NCI-H748 treated with DMSO at 0.1 percent for 48 hours (cell line): ENCODE data around the gene SLC16A1.
"Not testable (repeated sequence)": the region's sequence is repeated elsewhere in the genome, so short reads cannot be mapped to it uniquely, and the experiment has no call there.

Experiments used
- DNase-seq: peaks from one replicate; lab custom pipeline; 2025; lab: John Stamatoyannopoulos, UW

The SLC16A1 gene

DNA sequence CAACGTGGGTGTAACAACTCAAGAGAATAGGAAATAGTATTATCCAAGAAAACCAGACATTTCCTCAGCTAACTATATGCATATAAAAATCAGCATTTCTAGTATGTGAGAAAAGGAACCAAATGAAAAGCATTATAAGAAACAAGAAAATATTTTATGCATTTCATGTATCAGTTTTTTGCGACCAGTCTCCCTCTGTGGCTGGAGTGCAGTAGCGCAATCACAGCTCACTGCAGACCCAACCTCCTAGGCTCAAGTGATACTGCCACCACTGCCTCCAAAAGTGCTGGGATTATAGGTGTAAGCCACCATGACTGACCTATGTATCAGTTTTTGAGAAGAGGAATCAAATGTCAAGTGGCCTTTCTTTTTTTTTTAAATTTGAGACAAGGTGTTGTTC is 31.0 kb downstream of the SLC16A1 start:
- no peak for DNase-seq

DNA sequence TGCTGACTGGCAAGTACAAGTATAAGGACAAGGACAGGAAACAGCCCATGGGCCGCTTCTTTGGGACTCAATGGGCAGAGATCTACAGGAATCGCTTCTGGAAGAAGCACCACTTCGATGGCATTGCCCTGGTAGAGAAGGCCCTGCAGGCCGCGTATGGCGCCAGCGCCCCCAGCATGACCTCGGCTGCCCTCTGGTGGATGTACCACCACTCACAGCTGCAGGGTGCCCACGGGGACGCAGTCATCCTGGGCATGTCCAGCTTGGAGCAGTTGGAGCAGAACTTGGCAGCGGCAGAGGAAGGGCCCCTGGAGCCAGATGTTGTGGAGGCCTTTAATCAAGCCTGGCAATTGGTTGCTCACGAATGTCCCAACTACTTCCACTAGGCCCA is 32.0 kb downstream of the SLC16A1 start:
- no peak for DNase-seq

DNA sequence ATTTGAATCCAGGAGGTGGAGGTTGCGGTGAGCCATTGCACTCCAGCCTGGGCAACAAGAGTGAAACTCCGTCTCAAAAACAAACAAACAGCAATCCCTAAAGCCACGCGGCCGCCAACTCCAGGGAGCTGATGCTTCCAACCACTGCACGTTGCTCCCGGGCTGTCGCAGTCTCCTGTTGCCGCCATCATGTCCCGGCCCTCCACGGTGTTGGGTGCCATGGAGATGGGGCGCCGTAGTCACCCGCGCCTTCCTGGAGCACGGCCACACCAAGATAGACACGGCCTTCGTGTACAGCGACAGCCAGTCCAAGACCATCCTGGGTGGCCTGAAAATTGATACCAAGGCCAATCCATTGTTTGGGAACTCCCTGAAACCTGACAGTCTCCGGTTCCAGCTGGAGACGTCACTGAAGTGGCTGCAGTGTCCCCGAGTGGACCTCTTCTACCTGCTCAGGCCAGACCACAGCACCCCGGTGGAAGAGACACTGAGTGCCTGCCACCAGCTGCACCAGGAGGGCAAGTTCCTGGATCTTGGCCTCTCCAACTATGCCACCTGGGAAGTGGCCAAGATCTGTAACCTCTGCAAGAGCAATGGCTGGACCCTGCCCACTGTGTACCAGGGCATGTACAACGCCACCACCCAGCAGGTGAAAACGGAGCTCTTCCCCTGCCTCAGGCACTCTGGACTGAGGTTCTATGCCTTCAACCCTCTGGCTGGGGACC is 32.6 kb downstream of the SLC16A1 start:
- no peak for DNase-seq

DNA sequence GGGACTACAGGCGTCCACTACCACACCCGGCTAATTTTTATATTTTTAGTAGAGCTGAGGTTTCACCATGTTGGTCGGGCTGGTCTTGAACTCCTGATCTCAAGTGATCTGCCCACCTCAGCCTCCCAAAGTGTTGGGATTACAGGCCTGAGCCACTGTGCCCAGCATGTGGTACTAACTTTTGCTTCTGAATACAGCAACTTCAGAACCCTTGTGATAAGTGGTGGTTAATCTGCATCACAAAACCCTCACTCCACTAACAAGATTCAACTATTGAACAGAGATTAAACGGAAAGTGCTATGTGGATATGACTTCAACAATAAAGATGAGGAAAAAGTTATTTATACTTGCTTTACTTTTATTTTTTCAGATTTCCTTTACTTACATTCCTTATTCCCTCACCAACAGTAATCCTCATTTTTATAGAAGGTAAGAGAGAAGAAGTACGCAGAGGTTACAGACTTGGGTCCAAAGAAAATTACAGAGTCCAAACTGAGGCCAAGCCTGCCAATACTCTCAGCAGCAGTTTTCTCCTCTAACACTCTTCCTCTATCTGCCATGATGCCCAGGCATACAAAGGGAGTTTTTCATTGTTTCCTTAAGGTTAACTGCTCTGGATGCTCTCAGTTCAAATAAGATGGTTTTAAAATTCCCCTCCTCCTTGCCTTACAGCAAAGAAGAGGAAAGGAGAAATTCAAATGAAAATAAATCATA is 44.3 kb downstream of the SLC16A1 start:
- no peak for DNase-seq

DNA sequence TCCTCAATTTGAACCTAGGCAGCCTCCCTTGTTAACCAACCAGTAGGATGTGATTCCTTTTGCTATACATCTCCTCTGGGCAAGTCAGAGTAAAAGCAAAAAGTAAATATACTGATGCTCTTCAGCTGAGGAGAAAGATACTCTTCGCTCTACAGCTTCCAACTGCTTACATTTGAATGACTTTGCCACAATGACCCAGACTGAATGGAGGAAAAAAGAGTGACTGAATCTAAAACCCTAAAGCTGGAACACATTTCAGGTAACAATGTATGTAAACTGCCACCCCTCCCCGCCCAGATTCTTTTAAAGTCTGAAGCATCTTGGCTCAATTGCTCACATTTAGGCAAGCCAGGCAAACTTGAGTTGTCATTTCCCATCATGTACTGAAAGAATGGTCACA is 46.1 kb downstream of the SLC16A1 start:
- no peak for DNase-seq

DNA sequence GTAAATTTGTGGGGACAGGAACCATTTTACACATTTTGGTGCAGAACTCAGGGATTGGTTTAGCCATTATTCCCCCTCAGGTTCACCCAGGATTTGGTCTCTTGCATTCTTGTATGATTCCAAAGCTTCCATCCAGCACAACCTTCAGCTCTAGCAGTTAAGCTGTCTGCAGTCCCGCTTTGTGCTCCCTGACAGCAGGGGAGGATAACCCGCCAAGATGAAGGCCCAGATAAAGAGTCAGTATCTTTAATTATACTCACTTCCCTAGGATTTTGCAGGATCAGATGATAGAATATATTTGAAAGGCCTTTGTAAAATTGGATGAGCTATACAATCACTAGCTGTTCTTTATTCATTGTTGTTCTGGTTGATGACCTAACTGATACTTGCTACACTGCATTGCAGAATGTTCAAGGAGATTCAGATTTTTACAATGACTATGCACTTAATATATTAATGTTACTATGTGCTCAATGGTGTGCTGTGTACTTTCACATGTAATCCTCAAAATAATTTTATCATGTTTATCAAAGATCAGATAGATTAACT is 49.8 kb downstream of the SLC16A1 start:
- DNase-seq: no peak

DNA sequence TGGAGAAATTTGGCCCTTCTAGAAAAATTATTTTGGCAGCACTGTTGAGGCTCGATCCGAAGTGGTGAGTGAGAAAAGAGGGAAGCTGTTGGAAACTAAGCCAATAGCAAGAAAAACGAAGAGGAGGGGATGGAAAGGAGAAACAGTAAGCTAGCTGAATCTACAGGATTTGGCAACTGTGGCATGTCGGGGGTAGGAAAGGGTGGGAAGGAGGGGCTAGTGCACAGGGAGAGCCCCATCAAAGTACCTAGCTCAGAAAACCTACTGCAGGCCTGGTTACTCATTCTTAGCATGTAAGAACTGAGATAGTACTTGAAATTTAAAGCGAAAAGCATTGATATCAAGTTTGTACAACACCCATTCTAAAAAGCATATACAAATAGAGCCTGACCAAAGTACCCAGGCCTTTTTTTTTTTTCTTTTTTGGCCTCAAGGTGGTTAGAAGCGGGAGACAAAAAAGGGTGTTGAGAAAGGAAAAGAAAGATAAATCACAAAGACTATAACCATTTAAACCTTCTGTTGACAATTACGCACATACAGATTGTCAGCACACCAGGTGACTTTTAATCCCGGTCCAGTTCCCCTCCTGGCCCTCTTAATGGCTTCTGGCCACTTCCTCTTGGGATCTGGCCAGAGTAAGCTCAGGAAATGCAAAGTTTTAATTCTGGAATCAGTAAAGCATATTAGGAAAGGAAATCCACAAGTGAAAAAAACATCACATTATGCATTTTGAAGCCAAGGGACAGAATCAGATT is 50.4 kb downstream of the SLC16A1 start:
- no peak for DNase-seq

DNA sequence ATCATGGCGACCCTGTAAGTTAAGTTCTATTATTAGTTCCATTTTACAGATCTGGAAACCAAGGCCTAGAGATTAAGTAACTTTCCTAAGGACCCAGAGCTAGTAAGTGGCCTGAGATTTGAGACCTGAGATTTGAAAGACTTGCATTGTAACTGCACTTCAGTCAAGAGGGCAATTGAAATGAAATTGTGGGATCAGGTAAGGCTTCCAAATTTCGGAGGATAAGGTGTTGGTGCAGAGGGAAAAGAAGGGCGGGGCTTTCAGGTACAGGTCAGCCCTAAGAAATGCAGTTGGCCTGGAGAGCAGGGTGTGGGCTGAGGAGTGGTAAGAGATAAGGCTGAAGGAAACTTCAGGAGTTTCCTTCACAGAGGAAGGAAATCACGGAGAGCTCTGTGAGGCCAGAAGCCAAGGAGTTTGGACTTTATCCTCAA is 51.1 kb downstream of the SLC16A1 start:
- no peak for DNase-seq

DNA sequence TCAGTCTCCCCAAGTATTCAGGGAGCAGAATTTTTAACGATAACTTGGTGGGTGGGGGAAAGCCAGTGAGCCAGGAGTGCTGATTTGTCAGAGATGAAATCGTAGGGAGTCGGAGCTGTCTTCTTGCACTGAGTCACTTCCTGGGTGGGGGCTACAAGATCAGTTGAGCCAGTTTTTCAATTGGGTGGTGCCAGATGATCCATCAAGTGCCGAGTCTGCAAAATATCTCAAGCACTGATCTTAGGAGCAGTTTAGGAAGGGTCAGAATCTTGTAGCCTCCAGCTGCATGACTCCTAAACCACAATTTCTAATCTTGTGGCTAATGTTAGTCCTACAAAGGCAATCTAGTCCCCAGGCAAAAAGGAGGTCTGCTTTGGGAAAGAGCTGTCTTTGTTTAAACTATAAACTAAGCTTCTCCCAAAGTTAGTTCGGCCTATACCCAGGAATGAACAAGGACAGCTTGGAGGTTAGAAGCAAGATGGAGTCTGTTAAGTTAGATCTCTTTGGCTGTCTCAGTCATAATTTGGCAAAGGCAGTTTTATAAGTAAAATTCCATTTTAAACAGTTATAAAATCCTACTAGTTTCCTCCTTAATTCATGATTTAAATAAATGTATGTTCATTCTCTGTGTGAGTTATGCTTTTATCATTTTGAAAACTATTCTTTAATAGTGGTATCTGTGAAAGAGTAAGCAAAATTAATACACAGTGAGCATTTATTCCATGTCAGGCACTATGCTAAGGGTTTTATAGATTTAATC is 51.7 kb downstream of the SLC16A1 start:
- DNase-seq: no peak

DNA sequence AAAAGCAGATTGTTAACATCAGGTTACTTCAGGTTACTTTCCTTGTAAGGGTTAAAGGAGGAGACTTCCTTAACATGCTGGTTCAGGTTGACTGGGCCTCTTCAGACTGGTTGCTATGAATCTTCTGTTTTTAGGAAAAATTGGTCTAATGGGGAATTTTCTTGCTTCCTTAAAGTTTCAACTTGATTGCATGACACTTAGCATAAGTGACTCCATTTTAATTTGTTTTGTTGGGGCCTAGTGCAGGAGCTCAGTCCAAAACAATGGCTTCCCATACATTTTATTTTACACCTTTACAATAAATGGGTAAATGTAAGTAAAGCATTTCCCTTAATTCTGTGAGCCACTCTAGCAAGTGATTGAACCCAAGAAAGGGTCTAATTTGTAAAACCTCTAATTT is 53.8 kb downstream of the SLC16A1 start:
- no peak for DNase-seq

DNA sequence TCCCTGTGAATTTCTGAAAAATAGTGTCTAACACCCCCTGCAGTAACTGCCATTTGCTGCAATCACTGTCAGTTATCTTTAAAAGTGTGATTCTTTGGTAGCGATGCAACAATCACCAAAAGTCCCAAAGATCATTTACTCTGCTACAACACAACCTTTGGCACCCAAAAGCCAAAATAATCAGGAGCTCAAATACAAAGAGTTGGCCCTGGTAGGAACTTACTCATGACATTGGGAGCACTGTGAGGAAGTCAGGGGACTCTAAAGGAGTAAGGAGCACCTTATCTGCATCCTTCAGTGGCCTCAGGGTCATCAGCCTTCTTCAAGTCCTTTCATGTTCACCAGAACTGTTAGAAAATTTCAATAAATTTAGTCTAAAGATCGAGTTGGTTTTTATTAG is 54.6 kb downstream of the SLC16A1 start:
- no peak for DNase-seq

DNA sequence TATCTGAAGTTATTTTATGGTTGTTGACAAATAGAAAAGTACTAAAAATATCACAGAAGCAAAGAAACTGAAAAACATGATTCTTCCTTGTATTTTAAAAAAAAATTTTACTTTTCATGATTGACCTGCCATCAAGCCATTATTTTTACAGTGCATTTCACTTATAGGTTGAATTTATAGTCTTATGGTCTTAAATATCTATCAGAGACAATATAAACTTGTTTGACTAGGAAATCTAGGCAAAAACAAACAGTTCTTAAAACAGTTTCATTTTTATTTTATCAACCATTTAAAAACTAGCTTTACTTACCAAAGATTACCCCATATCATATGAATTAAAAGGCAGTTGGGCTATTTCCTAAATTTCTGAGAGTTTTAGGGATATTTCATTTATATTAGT is 59.2 kb downstream of the SLC16A1 start:
- DNase-seq: no peak

DNA sequence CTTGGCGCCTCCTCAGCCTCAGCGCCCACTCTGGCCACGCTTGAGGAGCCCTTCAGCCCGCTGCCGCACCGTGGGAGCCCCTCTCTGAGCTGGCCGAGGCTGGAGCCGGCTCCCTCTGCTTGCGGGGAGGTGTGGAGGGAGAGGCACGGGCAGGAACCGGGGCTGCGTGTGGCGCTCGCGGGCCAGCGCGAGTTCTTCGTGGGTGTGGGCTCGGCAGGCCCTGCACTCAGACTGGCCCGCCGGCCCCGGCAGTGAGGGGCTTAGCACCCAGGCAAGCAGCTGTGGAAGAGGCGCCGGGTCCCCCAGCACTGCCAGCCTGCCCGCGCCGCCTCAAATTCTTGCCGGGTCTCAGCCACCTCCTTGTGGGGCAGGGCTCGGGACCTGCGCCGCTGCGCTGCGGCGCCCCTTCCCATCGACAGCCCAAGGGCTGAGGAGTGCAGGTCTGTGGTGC is 61.4 kb downstream of the SLC16A1 start:
- no peak for DNase-seq

DNA sequence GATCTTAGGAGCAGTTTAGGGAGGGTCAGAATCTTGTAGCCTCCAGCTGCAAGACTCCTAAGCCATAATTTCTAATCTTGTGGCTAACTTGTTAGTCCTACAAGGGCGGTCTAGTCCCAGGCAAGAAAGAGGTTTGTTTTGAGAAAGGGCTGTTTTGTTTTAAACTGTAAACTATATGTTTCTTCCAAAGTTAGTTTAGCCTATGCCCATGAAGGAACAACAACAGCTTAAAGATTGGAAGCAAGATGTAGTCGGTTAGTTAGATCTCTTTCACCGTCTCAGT is 62.0 kb downstream of the SLC16A1 start:
- DNase-seq: no peak

DNA sequence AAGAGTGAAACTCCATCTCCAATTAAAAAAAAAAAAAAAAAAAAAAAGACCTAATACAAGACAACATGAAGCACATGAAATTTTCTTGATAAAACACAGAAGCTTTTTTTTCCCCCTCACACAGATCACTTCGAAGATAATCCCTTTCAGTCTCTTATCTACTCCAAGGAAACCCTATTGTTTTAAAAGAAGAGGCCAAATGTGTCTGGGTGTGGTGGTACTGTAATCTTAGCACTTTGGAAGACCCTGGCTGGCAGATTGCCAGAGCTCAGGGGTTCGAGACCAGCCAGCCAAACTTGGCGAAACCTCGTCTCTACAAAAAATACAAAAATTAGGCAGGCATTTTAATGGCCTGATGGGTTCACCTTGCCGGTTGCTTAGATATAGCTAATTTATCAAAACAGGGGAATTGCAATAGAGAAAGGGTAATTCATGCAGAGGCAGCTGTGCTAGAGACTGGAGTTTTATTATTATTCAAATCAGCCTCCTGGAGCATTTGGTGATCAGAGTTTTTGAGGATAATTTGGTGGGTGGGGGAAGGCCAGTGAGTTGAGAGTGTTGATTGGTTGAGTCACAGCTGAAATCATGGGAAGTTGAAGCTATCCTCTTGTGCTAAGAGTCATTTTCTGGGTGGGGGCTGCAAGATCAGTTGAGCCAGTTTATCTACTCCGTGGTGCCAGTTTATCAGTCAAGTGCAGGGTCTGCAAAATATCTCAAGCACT is 62.5 kb downstream of the SLC16A1 start:
- DNase-seq: no peak

DNA sequence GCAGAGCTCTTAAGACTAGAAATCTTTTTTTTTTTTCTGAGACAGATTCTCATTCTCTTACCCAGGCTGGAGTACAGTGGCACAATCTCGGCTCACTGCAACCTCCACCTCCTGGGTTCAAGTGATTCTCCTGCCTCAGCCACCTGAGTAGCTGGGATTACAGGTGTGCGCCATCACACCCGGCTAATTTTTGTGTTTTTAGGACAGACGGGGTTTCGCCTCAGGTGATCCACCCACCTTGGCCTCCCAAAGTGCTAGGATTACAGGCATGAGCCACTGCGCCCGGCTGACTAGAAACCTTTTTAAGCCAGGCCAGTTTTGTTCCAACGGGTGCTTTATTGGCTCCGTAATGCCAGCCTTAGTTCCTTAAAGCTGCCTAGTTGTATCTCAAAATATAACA is 66.1 kb downstream of the SLC16A1 start:
- DNase-seq: not testable (repeated sequence)

DNA sequence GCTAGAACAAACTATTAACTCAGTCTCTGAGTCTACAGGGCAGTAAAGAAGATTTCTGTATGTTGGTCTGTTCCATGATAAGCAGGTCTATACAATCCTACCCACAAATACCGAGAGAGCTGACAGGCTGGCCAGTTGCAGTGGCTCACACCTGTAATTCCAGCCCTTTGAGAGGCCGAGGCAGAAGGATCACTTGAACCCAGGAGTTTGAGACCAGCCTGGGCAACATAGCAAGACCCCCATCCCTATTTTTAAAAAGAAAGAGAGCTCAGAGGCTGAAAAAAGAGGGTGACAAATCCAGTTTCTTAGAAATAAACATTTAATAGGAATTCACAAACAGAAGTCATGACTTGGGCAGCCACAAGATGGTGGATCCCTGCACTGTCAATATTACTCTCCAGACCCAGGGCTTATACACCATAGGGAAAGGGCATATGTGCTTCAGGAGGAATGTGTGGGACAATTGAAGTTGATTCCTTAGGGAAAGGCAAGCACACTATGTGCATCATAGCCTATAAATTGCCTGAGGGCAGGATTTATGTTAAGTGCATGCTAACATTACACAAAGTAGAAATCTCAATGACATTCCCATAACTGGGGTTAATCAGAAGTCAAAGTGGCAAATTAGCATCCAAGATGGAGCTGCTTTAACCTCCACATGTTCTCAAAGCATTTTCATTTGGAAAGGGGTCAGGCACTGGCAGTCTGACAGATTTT is 66.8 kb downstream of the SLC16A1 start:
- no peak for DNase-seq

DNA sequence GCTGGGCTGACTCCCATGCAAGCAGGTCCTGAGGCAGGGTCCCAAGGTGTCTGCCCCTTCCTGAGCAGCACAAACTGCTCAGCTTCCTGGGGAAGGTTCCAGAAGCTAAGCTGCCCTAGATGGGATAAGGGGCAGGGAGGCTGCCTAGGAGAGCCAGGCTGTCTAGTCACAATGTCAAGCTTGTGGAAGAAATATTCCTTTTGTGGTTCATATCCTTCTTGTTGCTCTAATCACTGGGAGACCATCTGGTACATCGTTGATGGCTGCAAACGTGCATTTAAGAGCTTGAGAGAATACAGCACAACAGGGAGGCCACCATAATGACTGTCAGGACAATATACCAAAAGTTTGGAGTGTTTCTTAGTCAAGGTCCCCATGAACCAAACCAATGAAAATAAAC is 67.4 kb downstream of the SLC16A1 start:
- no peak for DNase-seq

DNA sequence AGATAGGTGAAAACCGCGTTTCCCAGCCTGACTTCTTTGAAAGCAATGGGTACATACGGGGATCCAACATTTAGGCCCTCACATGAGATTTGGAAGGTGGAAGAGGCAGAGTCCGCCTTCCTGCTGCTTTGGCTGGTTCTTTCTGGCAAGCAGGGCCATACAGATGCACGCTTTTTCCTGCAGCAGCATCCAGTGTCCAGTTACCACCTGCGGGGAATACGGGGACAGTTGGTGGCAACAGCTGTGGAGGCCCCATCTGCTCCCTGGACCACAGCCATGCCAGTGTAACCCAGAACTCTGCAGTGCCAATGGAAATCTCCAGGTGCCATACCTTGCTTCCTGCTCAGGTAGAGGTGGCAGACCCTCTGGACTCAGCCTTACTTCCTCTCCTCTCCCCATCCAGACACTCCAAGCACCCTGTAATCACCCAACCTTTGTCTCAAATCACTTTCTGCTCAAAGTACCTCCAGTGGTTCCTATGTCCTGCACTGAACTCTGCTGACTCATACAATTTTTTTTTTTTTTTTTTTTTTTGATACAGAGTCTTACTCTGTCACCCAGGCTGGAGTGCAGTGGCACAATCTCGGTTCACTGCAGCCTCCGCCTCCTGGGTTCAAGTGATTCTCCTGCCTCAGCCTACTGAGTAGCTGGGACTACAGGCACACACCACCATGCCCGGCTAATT is 68.3 kb downstream of the SLC16A1 start:
- no peak for DNase-seq

DNA sequence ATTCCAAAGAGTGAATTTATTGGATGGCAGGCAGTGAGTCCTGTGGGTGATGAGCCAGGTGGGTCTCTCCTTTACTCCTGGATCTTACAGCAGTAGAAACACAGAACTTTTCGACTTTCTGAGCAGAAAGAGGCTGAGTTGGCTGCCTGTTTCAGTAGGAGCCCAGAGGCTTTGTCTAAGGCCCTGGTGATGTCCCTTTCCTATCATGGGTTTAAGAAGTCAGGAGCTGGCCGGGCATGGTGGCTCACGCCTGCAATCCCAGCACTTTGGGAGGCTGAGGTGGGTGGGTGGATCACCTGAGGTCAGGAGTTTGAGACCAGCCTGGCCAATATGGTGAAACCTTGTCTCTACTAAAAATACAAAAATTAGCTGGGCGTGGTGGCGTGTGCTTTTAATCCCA is 71.0 kb downstream of the SLC16A1 start:
- not testable (repeated sequence) for DNase-seq
